ENCODE measurements around the gene SRL.

Gene SRL

GRCh38 chr16:4257646-4258556 is 16.0 kb upstream of the SRL start:
- TF ChIP-seq CTCF (IDR thresholded peaks at IDR 0.05) = no peak

GRCh38 chr16:4253394-4254150 is 11.7 kb upstream of the SRL start:
- no peak for TF ChIP-seq CTCF (IDR thresholded peaks at IDR 0.05)

- no peak for TF ChIP-seq CTCF (IDR thresholded peaks at IDR 0.05)
Observed at GRCh38 chr16:4249530-4250308, 7.8 kb upstream of the SRL start.

- TF ChIP-seq CTCF (IDR thresholded peaks at IDR 0.05) = no peak
Observed at GRCh38 chr16:4247460-4247784, 5.5 kb upstream of the SRL start.

- TF ChIP-seq CTCF (IDR thresholded peaks at IDR 0.05) = no peak
Observed at GRCh38 chr16:4246777-4247459, 5.0 kb upstream of the SRL start.

GRCh38 chr16:4245077-4245791 is 3.4 kb upstream of the SRL start:
- no peak for TF ChIP-seq CTCF (IDR thresholded peaks at IDR 0.05)
